ENCODE data around the gene ZNF254.

DNA sequence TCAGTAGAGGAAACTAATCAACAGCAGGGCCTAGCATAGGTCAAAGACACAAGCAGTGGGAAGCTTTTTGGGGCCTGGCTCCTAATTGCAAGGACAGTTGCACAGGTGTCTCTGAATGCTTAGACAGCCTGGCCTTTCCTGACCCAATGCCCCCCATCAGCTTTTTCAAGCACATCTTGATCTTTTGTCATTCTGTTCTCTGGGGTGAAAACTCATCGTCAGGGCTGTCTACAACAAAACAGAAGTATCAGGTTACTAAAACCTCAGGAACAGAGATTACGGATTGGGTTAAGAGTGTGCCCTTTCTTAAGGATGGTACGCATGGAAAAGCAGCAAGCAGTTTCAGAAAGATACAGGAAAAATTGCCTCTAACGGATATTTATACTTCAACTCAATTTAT lies 8.3 kb upstream of the ZNF254 start:
- no peak for TF ChIP-seq POLR2A (IDR thresholded peaks at IDR 0.05)
- TF ChIP-seq, protein P1, sequence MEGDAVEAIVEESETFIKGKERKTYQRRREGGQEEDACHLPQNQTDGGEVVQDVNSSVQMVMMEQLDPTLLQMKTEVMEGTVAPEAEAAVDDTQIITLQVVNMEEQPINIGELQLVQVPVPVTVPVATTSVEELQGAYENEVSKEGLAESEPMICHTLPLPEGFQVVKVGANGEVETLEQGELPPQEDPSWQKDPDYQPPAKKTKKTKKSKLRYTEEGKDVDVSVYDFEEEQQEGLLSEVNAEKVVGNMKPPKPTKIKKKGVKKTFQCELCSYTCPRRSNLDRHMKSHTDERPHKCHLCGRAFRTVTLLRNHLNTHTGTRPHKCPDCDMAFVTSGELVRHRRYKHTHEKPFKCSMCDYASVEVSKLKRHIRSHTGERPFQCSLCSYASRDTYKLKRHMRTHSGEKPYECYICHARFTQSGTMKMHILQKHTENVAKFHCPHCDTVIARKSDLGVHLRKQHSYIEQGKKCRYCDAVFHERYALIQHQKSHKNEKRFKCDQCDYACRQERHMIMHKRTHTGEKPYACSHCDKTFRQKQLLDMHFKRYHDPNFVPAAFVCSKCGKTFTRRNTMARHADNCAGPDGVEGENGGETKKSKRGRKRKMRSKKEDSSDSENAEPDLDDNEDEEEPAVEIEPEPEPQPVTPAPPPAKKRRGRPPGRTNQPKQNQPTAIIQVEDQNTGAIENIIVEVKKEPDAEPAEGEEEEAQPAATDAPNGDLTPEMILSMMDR (IDR thresholded peaks at IDR 0.05) = no peak

All from esophagus squamous epithelium (tissue), 4 donors.